Measurements from ENCODE around the gene VPS33A. TPM values are rescaled to one million over a fixed set of nuclear protein-coding genes. Genes with fewer than 3 reads are reported as not detected.

VPS33A gene
- total and polyA plus RNA-seq, 10 of the 15 experiments (the other 5 are each of a cell fraction or from before 2014, with no cell fraction given), result 7.7 to 33.6 (median 21.6) TPM

DNA sequence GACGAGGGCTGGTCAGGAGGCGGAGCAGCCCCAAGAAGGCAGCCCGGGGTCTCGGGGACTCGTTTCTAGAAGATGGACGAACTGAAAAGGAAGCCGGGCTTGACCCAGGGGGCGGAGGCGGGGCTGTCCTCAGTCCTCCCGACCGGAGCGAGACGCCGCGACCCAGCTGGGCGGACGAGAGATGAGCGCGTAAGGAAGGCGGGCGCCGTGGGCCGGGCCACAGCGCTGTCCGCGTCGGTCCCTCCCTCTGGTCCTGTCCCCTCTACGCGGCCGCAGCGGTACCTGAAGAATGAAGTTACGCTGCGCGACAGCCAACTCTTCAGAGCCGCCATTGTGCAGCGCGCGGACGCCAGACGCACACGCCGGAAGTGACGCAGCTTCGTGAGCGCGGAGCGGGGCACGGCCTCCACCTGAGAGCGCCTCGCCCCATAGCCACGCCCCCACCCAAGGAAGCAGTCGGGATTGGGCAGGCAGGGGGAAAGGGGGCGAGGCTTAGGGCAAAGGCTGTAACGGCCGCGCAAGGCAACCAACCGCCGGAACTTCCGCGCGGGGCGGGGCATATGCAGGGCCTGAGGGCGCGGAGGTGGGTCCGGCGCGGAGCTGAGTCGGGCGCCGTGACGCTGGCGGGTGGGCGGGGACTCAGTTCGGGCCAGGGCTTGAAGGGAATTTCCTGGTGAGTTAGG, 40.5 kb downstream of the VPS33A start, which contains the start of gene DIABLO (continued):
- TF ChIP-seq ZNF217 (IDR thresholded peaks at IDR 0.05) (no peak), POLR2A (IDR thresholded peaks at IDR 0.05; ENCODE audit: low read depth, low read length) (peak; percentile 99), TCF12 (IDR thresholded peaks at IDR 0.05; ENCODE audit: low read depth, low read length) (no peak), PAX8 (IDR thresholded peaks at IDR 0.05) (no peak), SUPT20H (IDR thresholded peaks at IDR 0.05; ENCODE audit: borderline replicate concordance, control insufficient read depth, low read depth, low read length) (no peak), GABPA (IDR thresholded peaks at IDR 0.05; ENCODE audit: low read depth) (peak; percentile 86), ZNF24 (IDR thresholded peaks at IDR 0.05) (no peak), CREB1 (IDR thresholded peaks at IDR 0.05; ENCODE audit: low read depth) (peak; percentile 97), HDAC6 (IDR thresholded peaks at IDR 0.05; ENCODE audit: unreplicated experiment) (peak; percentile 67), NFXL1 (IDR thresholded peaks at IDR 0.05; ENCODE audit: borderline replicate concordance) (no peak), IRF4 (IDR thresholded peaks at IDR 0.05; ENCODE audit: low read depth, low read length) (no peak), DPF2 (IDR thresholded peaks at IDR 0.05) (0 out of 2 replicates have a peak, but pooled peaks have one; percentile 49), NR2C1 (IDR thresholded peaks at IDR 0.05) (peak; percentile 70), IKZF1 (conservative IDR thresholded peaks at IDR 0.05) (peak; percentile 70), SPI1 (IDR thresholded peaks at IDR 0.05; ENCODE audit: borderline replicate concordance, insufficient read depth, low read depth, low read length) (no peak), CREM (IDR thresholded peaks at IDR 0.05; ENCODE audit: low read depth) (peak; percentile 97), MTA3 (IDR thresholded peaks at IDR 0.05; ENCODE audit: borderline replicate concordance, low read length) (no peak)
- TF ChIP-seq, protein P1, sequence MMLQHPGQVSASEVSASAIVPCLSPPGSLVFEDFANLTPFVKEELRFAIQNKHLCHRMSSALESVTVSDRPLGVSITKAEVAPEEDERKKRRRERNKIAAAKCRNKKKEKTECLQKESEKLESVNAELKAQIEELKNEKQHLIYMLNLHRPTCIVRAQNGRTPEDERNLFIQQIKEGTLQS (IDR thresholded peaks at IDR 0.05; ENCODE audit: borderline replicate concordance, extremely low read depth, low read depth, low read length), result no peak
- TF ChIP-seq, protein P2, sequence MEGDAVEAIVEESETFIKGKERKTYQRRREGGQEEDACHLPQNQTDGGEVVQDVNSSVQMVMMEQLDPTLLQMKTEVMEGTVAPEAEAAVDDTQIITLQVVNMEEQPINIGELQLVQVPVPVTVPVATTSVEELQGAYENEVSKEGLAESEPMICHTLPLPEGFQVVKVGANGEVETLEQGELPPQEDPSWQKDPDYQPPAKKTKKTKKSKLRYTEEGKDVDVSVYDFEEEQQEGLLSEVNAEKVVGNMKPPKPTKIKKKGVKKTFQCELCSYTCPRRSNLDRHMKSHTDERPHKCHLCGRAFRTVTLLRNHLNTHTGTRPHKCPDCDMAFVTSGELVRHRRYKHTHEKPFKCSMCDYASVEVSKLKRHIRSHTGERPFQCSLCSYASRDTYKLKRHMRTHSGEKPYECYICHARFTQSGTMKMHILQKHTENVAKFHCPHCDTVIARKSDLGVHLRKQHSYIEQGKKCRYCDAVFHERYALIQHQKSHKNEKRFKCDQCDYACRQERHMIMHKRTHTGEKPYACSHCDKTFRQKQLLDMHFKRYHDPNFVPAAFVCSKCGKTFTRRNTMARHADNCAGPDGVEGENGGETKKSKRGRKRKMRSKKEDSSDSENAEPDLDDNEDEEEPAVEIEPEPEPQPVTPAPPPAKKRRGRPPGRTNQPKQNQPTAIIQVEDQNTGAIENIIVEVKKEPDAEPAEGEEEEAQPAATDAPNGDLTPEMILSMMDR (IDR thresholded peaks at IDR 0.05 in 2 of 3, conservative IDR thresholded peaks at IDR 0.05 in 1 of 3; ENCODE audit: control insufficient read depth in 2 of 3, extremely low read depth in 1 of 3, insufficient read depth in 1 of 3, low read depth in 3 of 3, low read length in 3 of 3), result no peak
- TF ChIP-seq, protein P3, sequence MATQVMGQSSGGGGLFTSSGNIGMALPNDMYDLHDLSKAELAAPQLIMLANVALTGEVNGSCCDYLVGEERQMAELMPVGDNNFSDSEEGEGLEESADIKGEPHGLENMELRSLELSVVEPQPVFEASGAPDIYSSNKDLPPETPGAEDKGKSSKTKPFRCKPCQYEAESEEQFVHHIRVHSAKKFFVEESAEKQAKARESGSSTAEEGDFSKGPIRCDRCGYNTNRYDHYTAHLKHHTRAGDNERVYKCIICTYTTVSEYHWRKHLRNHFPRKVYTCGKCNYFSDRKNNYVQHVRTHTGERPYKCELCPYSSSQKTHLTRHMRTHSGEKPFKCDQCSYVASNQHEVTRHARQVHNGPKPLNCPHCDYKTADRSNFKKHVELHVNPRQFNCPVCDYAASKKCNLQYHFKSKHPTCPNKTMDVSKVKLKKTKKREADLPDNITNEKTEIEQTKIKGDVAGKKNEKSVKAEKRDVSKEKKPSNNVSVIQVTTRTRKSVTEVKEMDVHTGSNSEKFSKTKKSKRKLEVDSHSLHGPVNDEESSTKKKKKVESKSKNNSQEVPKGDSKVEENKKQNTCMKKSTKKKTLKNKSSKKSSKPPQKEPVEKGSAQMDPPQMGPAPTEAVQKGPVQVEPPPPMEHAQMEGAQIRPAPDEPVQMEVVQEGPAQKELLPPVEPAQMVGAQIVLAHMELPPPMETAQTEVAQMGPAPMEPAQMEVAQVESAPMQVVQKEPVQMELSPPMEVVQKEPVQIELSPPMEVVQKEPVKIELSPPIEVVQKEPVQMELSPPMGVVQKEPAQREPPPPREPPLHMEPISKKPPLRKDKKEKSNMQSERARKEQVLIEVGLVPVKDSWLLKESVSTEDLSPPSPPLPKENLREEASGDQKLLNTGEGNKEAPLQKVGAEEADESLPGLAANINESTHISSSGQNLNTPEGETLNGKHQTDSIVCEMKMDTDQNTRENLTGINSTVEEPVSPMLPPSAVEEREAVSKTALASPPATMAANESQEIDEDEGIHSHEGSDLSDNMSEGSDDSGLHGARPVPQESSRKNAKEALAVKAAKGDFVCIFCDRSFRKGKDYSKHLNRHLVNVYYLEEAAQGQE (IDR thresholded peaks at IDR 0.05; ENCODE audit: low read depth, low read length), result no peak
- TF ChIP-seq, protein P4, sequence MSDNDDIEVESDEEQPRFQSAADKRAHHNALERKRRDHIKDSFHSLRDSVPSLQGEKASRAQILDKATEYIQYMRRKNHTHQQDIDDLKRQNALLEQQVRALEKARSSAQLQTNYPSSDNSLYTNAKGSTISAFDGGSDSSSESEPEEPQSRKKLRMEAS (IDR thresholded peaks at IDR 0.05; ENCODE audit: low read depth, low read length), result no peak
- TF ChIP-seq, protein P5, sequence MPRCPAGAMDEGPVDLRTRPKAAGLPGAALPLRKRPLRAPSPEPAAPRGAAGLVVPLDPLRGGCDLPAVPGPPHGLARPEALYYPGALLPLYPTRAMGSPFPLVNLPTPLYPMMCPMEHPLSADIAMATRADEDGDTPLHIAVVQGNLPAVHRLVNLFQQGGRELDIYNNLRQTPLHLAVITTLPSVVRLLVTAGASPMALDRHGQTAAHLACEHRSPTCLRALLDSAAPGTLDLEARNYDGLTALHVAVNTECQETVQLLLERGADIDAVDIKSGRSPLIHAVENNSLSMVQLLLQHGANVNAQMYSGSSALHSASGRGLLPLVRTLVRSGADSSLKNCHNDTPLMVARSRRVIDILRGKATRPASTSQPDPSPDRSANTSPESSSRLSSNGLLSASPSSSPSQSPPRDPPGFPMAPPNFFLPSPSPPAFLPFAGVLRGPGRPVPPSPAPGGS (IDR thresholded peaks at IDR 0.05; ENCODE audit: borderline replicate concordance, insufficient read depth, low read depth, low read length, poor library complexity, severe bottlenecking), result peak; percentile 55
- TF ChIP-seq, protein P6, sequence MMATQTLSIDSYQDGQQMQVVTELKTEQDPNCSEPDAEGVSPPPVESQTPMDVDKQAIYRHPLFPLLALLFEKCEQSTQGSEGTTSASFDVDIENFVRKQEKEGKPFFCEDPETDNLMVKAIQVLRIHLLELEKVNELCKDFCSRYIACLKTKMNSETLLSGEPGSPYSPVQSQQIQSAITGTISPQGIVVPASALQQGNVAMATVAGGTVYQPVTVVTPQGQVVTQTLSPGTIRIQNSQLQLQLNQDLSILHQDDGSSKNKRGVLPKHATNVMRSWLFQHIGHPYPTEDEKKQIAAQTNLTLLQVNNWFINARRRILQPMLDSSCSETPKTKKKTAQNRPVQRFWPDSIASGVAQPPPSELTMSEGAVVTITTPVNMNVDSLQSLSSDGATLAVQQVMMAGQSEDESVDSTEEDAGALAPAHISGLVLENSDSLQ (IDR thresholded peaks at IDR 0.05), result peak; percentile 91
